GM13976 (cell line): ENCODE measurements around the gene AP3S2.

Experiments used
- DNase-seq: peaks from one replicate; pipeline ENCODE4 v3.0.0; 2012; ENCODE audit warnings: low spot score
- in situ Hi-C: fragments of 300-500 bp; cut with MboI; formaldehyde crosslinking; loops from one replicate; pipeline ENCODE4 v1.12.0; 2022; ENCODE audit warnings: low sequenced_read_pairs, mixed read lengths, inconsistent platforms; ENCODE audit not compliant: unreplicated experiment
- TF ChIP-seq, protein P1 (sequence below): IDR thresholded peaks from 2 replicates; pipeline ENCODE4 v1.5.1; 2012; ENCODE audit warnings: borderline replicate concordance, mild to moderate bottlenecking; ENCODE audit not compliant: insufficient read depth; ENCODE audit errors: extremely low read depth, missing control alignments, control extremely low read depth

Gene AP3S2

DNA sequence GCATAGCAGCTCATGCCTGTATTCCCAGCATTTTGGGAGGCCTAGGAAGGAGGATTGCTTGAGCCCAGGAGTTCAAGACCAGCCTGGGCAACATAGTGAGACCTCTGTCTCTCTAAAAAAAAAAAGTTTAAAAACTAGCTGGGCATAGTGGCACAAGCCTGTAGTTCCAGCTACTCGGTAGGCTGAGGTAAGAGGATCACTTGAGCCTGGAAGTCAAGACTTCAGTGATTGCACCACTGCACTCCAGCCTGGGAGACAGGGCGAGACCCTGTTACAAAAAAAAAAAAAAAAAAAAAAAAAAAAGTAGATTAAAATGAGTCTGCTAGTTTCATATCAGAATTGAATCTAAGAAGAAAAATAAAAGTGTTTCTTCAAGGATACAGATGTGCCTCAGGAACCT is 46.7 kb downstream of the AP3S2 start:
- in situ Hi-C loops: no loop called here
- no peak for DNase-seq
- TF ChIP-seq, protein P1, sequence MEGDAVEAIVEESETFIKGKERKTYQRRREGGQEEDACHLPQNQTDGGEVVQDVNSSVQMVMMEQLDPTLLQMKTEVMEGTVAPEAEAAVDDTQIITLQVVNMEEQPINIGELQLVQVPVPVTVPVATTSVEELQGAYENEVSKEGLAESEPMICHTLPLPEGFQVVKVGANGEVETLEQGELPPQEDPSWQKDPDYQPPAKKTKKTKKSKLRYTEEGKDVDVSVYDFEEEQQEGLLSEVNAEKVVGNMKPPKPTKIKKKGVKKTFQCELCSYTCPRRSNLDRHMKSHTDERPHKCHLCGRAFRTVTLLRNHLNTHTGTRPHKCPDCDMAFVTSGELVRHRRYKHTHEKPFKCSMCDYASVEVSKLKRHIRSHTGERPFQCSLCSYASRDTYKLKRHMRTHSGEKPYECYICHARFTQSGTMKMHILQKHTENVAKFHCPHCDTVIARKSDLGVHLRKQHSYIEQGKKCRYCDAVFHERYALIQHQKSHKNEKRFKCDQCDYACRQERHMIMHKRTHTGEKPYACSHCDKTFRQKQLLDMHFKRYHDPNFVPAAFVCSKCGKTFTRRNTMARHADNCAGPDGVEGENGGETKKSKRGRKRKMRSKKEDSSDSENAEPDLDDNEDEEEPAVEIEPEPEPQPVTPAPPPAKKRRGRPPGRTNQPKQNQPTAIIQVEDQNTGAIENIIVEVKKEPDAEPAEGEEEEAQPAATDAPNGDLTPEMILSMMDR: no peak

- in situ Hi-C loops: no loop called here
- TF ChIP-seq, protein P1: no peak
- no peak for DNase-seq
Measured at GRCh38 chr15:89845305-89845893, 48.4 kb downstream of the AP3S2 start.

DNA sequence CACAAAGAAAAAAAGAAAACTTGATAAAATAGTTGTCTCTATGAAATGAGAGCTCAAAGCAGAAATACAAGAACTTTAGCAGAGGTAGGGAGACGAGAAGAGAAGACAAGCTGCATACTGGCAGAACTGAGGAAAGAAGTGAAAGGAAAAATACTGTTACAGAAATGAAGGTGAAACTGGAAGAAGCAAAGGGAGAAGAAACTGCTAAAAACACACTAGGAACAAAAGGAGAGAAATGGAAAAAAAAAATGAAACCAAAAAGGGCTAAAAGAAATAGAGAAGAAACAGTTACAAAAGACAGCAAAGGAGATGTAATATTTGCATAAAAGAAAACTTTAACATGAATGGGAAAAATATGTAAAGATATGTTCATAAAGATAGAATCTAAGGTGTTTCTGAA is 51.8 kb downstream of the AP3S2 start:
- TF ChIP-seq, protein P1: no peak
- in situ Hi-C loops: no loop called here
- DNase-seq: no peak

GRCh38 chr15:89841306-89841705 is 52.5 kb downstream of the AP3S2 start:
- in situ Hi-C loops: no loop called here
- no peak for DNase-seq
- TF ChIP-seq, protein P1: no peak

GRCh38 chr15:89839167-89839810 is 54.5 kb downstream of the AP3S2 start:
- TF ChIP-seq, protein P1: no peak
- no peak for DNase-seq
- in situ Hi-C loops: no loop called here

- TF ChIP-seq, protein P1: no peak
- no peak for DNase-seq
- in situ Hi-C loops: no loop called here
Measured at GRCh38 chr15:89837830-89838178, 56.0 kb downstream of the AP3S2 start.
